AG04450 (cell line): ENCODE data around the gene ELAVL2. TPM values are rescaled to one million over a fixed set of nuclear protein-coding genes. Genes with fewer than 3 reads are reported as not detected.
A peak's percentile ranks its signal among the peaks of the same experiment; 100 is the strongest.

Experiments
- CTCF ChIA-PET: fragments of 300-600, 350-600 bp; formaldehyde crosslinking; extraction: SDS; loops from one replicate; lab custom pipeline; 2022; ENCODE audit warnings: antibody characterized with exemption, inconsistent platforms; lab: Charles Lee
- POLR2A ChIA-PET: fragments of 350-600 bp; formaldehyde crosslinking; extraction: SDS; loops from one replicate; lab custom pipeline; 2021; ENCODE audit warnings: antibody characterized with exemption, inconsistent platforms; lab: Yijun Ruan, JAX
- DNase-seq: peaks from one replicate; pipeline ENCODE4 v3.0.0-alpha.2; 2011; ENCODE audit warnings: low read depth, low spot score
- H3K27ac ChIP-seq: one replicate; pipeline ENCODE4 v1.5.1; 2012; ENCODE audit warnings: low read depth, low read length, control low read depth
- H3K27me3 ChIP-seq: one replicate; pipeline ENCODE4 v1.6.0; 2012; ENCODE audit warnings: low read length; ENCODE audit not compliant: control insufficient read depth, insufficient read depth
- H3K4me3 ChIP-seq: 2 replicates; pipeline ENCODE4 v1.5.1; 2011; ENCODE audit warnings: mild to moderate bottlenecking, low read depth, low read length, control low read depth
- H3K9me3 ChIP-seq: 2 replicates; pipeline ENCODE4 v1.5.1; 2012; ENCODE audit warnings: low read length; ENCODE audit not compliant: control insufficient read depth, insufficient read depth
- CTCF ChIP-seq: IDR thresholded peaks from 2 replicates; pipeline ENCODE4 v1.5.1; 2011; ENCODE audit warnings: low read depth, low read length, control low read depth, inconsistent platforms
- polyA plus RNA-seq: library from polyadenylated mRNA; depleted of rRNA; stranded (reverse); fragments of >200 nt; gene quantifications from 2 replicates; pipeline ENCODE4 v1.2.3, GENCODE V29; 2011

ELAVL2 gene
- polyA plus RNA-seq, 1 experiment: 0.04 TPM

GRCh38 chr9:23830929-23831730 lies 5.1 kb upstream of the ELAVL2 start:
- no peak for DNase-seq
- H3K4me3 ChIP-seq: no peak overlapping the region
- H3K27me3 ChIP-seq: peaks cover 7% of the 10 kb centered on the region
- ChIA-PET CTCF (no interaction called here), POLR2A (no interaction called here)
- TF ChIP-seq CTCF: no peak
- H3K27ac ChIP-seq: no peak overlapping the region
- H3K9me3 ChIP-seq: peaks cover 2% of the 10 kb centered on the region; the same call in 1 of the 2 replicates

DNA sequence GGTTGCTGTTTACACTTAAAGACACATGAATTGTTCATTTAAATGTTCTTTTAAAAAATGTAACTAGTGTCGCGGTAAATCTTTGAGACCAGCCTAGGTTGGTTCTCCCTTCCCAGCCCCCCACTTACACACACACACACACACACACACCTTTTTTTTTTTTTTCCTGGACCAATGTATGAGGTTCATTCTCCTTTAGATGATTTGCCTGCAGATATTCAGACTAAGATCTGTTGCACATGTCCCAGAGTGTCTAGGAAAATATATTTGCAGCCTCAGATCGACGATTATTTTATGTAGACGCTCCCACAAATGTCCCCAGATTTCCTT lies 4.4 kb upstream of the ELAVL2 start:
- POLR2A ChIA-PET: no interaction called here
- peaks cover 7% of the 10 kb centered on the region for H3K27me3 ChIP-seq

GRCh38 chr9:23829580-23830475 lies 3.8 kb upstream of the ELAVL2 start:
- Histone ChIP-seq H3K4me3 (no peak overlapping the region), H3K27ac (no peak overlapping the region), H3K9me3 (peaks cover 3% of the 10 kb centered on the region; the same call in 1 of the 2 replicates), H3K27me3 (peaks cover 10% of the 10 kb centered on the region)
- TF ChIP-seq CTCF: no peak
- ChIA-PET POLR2A (no interaction called here), CTCF (no interaction called here)
- DNase-seq: no peak

More for the DNA sequence above, 4.4 kb upstream of the ELAVL2 start:
- H3K4me3 ChIP-seq: no peak overlapping the region
- H3K9me3 ChIP-seq: peaks cover 3% of the 10 kb centered on the region; the same call in 1 of the 2 replicates
- CTCF ChIA-PET: no interaction called here
- no peak overlapping the region for H3K27ac ChIP-seq
- no peak for DNase-seq
- TF ChIP-seq CTCF: no peak

DNA sequence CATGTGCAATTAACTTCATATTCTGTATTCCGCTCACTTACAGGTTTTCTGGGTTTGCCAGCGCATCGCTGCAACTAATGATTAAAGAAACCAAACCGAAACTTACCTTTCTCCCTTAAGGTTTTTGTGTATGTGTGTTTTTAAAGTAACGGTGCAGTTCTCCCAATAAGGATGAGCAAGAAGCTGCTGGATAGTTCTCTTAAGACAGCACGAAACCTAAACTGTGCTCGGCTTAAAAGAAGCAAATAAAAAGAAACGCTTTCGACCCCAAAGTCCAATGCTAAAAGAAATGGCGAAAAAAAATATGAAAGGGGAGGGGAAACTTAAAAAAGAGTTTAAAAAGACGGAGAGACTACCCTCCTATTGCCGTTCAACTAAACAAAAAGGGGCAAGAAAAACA lies 340 bp downstream of the ELAVL2 start:
- ChIA-PET POLR2A (interaction anchor here (0.6 kb wide), 1 partner anchor 1006 kb away, joined by 4 read pairs; no protein-coding TSS in a partner anchor), CTCF (no interaction called here)
- DNase-seq: no peak
- Histone ChIP-seq H3K27ac (no peak overlapping the region), H3K4me3 (peak overlapping the region; percentile 56), H3K27me3 (peaks cover 30% of the 10 kb centered on the region), H3K9me3 (peaks cover 10% of the 10 kb centered on the region)
- no peak for TF ChIP-seq CTCF
